Stimulated activated effector memory CD8-positive, alpha-beta T cell treated with anti-CD3 and anti-CD28 coated beads, Interleukin-12 subunit alpha, Interleukin-12 subunit beta, amount 100 ng/mL, for 72 hours (primary cell): Measurements from ENCODE around the gene UGGT2.
A peak's percentile ranks its signal among the peaks of the same experiment; 100 is the strongest.
"Not testable (repeated sequence)": the region's sequence is repeated elsewhere in the genome, so short reads cannot be mapped to it uniquely, and the experiment has no call there.

Experiments used
- ATAC-seq: fragments of 150-1000 bp; cut with Tn5 transposase; 2 replicates; pipeline ENCODE4 v1.10.0; 2021
- DNase-seq, 2 donors: peaks; one replicate each; pipeline ENCODE4 v3.0.0; 2021 to 2022; ENCODE audit warnings: low spot score in 2 of 2
- H3K27ac Mint-ChIP-seq: one replicate; pipeline ENCODE4 v1.8.0; 2022; ENCODE audit warnings: mild to moderate bottlenecking, mixed read lengths
- H3K36me3 Mint-ChIP-seq: one replicate; pipeline ENCODE4 v1.8.0; 2022; ENCODE audit warnings: mild to moderate bottlenecking, mixed read lengths
- H3K4me1 Mint-ChIP-seq: one replicate; pipeline ENCODE4 v1.8.0; 2022; ENCODE audit warnings: mixed read lengths
- H3K4me3 Mint-ChIP-seq: one replicate; pipeline ENCODE4 v1.8.0; 2022; ENCODE audit warnings: mild to moderate bottlenecking, mixed read lengths
- H3K9me3 Mint-ChIP-seq: one replicate; pipeline ENCODE4 v1.8.0; 2022; ENCODE audit warnings: mixed read lengths

Gene UGGT2

GRCh38 chr13:95784900-95785290 lies 268.3 kb downstream of the UGGT2 start:
- Mint-ChIP-seq H3K4me1 (peaks cover 7% of the 10 kb centered on the region), H3K36me3 (peaks cover 65% of the 10 kb centered on the region), H3K27ac (no peak overlapping the region), H3K4me3 (no peak overlapping the region), H3K9me3 (no peaks in the 10 kb centered on the region)
- ATAC-seq (no peak), DNase-seq (no peak)

DNA sequence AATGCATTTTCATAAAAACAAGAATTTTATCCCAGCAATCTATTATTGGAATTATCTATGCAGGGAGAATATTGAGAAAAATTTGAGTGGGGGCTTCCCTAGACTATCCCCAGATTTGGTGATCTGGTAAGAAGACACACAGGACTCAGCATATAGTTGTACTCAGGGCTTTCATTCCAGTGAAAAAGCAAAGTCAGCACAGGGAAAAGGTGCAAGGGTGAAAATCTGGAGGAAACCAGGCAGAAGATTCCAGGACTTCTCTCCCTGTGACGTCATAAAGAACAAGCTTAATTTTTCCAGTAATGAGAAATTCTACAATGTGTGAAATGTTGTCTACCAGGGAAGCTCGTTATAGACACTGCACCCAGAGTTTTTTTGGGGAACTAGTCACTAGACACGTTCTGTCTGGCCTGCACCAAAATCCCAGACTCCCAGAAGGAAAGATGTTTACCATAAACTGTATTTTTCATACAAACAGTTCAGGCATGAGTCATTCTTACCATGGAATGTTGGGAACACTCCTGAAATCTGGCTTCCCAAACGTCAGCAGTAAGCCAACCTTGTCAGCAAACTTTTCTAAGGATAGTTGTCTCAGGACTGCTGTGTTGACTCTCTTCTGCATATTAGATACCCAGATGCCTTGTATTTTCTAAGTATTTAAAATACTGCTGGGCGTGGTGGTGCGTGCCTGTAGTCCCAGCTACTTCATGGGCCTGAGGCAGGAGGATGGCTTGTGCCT lies 268.9 kb downstream of the UGGT2 start:
- no peak for DNase-seq
- Mint-ChIP-seq H3K4me1 (peaks cover 7% of the 10 kb centered on the region), H3K27ac (no peak overlapping the region), H3K36me3 (peaks cover 59% of the 10 kb centered on the region), H3K9me3 (no peaks in the 10 kb centered on the region), H3K4me3 (no peak overlapping the region)
- ATAC-seq, result no peak

GRCh38 chr13:95783747-95784146 lies 269.5 kb downstream of the UGGT2 start:
- Mint-ChIP-seq H3K27ac (no peak overlapping the region), H3K4me3 (no peak overlapping the region), H3K9me3 (no peaks in the 10 kb centered on the region), H3K36me3 (peaks cover 53% of the 10 kb centered on the region), H3K4me1 (peaks cover 7% of the 10 kb centered on the region)
- DNase-seq (no peak), ATAC-seq (no peak)

DNA sequence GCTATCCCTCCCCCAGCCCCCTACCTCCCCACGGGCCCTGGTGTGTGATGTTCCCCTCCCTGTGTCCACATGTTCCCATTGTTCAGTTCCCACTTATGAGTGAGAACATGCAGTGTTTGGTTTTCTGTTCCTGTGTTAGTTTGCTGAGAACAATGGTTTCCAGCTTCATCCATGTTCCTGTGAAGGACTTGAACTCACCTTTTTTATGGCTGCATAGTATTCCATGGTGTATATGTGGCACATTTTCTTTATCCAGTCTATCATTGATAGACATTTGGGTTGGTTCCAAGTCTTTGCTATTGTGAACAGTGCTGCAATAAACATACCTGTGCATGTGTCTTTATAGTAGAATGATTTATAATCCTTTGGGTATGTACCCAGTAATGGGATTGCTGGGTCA lies 271.3 kb downstream of the UGGT2 start:
- Mint-ChIP-seq H3K4me1 (peaks cover 11% of the 10 kb centered on the region), H3K36me3 (peaks cover 35% of the 10 kb centered on the region)
- not testable (repeated sequence) for ATAC-seq, DNase-seq, H3K27ac Mint-ChIP-seq, H3K4me3 Mint-ChIP-seq, H3K9me3 Mint-ChIP-seq

- DNase-seq (no peak), ATAC-seq (no peak)
- Mint-ChIP-seq H3K36me3 (peaks cover 26% of the 10 kb centered on the region), H3K9me3 (no peaks in the 10 kb centered on the region), H3K4me1 (peaks cover 15% of the 10 kb centered on the region), H3K27ac (no peak overlapping the region), H3K4me3 (no peak overlapping the region)
These were observed 272.2 kb downstream of the UGGT2 start for GRCh38 chr13:95781016-95781415.

GRCh38 chr13:95779522-95779921 lies 273.7 kb downstream of the UGGT2 start:
- DNase-seq (no peak), ATAC-seq (no peak)
- H3K4me1 Mint-ChIP-seq, result peaks cover 15% of the 10 kb centered on the region
- no peak overlapping the region for H3K4me3 Mint-ChIP-seq
- no peaks in the 10 kb centered on the region for H3K9me3 Mint-ChIP-seq
- peaks cover 21% of the 10 kb centered on the region for H3K36me3 Mint-ChIP-seq
- no peak overlapping the region for H3K27ac Mint-ChIP-seq

GRCh38 chr13:95771905-95772304 lies 281.3 kb downstream of the UGGT2 start:
- peaks cover 53% of the 10 kb centered on the region for H3K36me3 Mint-ChIP-seq
- ATAC-seq, result no peak
- no peak overlapping the region for H3K4me3 Mint-ChIP-seq
- DNase-seq, result no peak
- no peaks in the 10 kb centered on the region for H3K9me3 Mint-ChIP-seq
- peaks cover 24% of the 10 kb centered on the region for H3K4me1 Mint-ChIP-seq
- H3K27ac Mint-ChIP-seq, result no peak overlapping the region

- H3K36me3 Mint-ChIP-seq, result peaks cover 73% of the 10 kb centered on the region
- no peak overlapping the region for H3K4me3 Mint-ChIP-seq
- no peaks in the 10 kb centered on the region for H3K4me1 Mint-ChIP-seq
- no peak overlapping the region for H3K27ac Mint-ChIP-seq
- H3K9me3 Mint-ChIP-seq, result no peaks in the 10 kb centered on the region
- DNase-seq (no peak), ATAC-seq (no peak)
These were observed 289.6 kb downstream of the UGGT2 start for GRCh38 chr13:95763601-95764000.

DNA sequence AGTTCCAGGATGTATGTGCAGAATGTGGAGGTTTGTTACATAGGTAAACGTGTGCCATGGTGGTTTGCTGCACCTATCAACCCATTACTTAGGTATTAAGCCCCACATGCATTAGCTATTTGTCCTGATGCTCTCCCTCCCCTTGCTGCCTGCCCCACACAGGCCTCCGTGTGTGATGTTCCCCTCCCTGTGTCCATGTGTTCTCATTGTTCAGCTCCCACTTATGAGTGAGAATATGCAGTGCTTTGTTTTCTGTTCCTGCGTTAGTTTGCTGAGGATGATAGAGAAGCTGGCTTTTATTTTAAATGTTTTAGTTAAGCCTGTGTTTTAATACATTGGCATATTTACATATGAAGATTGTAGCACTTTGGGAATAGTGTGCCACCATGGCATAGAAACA lies 290.6 kb downstream of the UGGT2 start:
- H3K4me1 Mint-ChIP-seq, H3K4me3 Mint-ChIP-seq, DNase-seq, H3K27ac Mint-ChIP-seq, H3K9me3 Mint-ChIP-seq, ATAC-seq: not testable (repeated sequence)
- H3K36me3 Mint-ChIP-seq, result peaks cover 80% of the 10 kb centered on the region

GRCh38 chr13:95756072-95756471 lies 297.1 kb downstream of the UGGT2 start:
- DNase-seq, result no peak
- Mint-ChIP-seq H3K4me3 (no peak overlapping the region), H3K27ac (peak overlapping the region; percentile 91), H3K36me3 (peaks cover 19% of the 10 kb centered on the region), H3K9me3 (peaks cover 5% of the 10 kb centered on the region), H3K4me1 (peaks cover 21% of the 10 kb centered on the region)
- no peak for ATAC-seq

GRCh38 chr13:95754069-95754468 lies 299.1 kb downstream of the UGGT2 start:
- Mint-ChIP-seq H3K27ac (no peak overlapping the region), H3K9me3 (peaks cover 5% of the 10 kb centered on the region), H3K36me3 (peaks cover 15% of the 10 kb centered on the region), H3K4me3 (no peak overlapping the region), H3K4me1 (peaks cover 27% of the 10 kb centered on the region)
- no peak for DNase-seq
- ATAC-seq, result no peak

DNA sequence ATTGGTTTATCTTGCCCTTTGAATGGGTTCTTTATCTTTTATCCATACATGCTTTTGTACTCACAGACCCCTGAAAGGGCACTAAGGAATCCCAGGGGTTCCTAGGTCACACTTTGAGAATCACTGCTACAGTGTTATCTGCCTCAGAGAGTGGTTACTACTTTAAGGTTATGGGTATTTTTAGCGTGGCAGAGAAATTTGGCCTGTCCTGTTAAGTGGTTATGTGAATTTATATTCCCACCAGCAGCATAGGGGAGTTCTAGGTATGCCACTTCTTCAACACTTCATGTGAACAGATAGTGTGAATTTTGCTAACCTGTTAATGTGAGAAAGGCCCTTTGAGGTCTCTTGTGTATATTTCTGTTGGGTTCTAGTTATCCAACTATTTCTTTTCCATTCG lies 300.5 kb downstream of the UGGT2 start:
- peaks cover 30% of the 10 kb centered on the region for H3K4me1 Mint-ChIP-seq
- no peak overlapping the region for H3K4me3 Mint-ChIP-seq
- peaks cover 5% of the 10 kb centered on the region for H3K9me3 Mint-ChIP-seq
- H3K27ac Mint-ChIP-seq, result no peak overlapping the region
- H3K36me3 Mint-ChIP-seq, result peaks cover 2% of the 10 kb centered on the region
- DNase-seq (no peak), ATAC-seq (no peak)
